ENCODE data around the gene EXOG.
A peak's percentile ranks its signal among the peaks of the same experiment; 100 is the strongest.

The EXOG gene

GRCh38 chr3:38496131-38496910, at the start of gene EXOG:
Gene EXOG, plus strand, starts transcription at chr3:38496340. Its CDS starts 28 bp downstream, at chr3:38496368.
- peak; percentile 94 for DNase-seq (ENCODE audit: low spot score)

GRCh38 chr3:38446812-38447211, 49.3 kb upstream of the EXOG start:
- DNase-seq (ENCODE audit: low spot score): no peak

- no peak for DNase-seq (ENCODE audit: low spot score)
Observed at GRCh38 chr3:38450853-38451252, 45.3 kb upstream of the EXOG start.

GRCh38 chr3:38453075-38453912, 42.8 kb upstream of the EXOG start, which contains the start of gene ACVR2B:
Gene ACVR2B, plus strand, starts transcription at chr3:38453890. Its CDS starts 433 bp downstream, at chr3:38454323.
- DNase-seq (ENCODE audit: low spot score): peak; percentile 81

- no peak for DNase-seq (ENCODE audit: low spot score)
Observed at GRCh38 chr3:38453913-38454177, 42.3 kb upstream of the EXOG start.

GRCh38 chr3:38454178-38454883, 41.8 kb upstream of the EXOG start:
- DNase-seq (ENCODE audit: low spot score): peak; percentile 46

- peak; percentile 82 for DNase-seq (ENCODE audit: low spot score)
Observed at GRCh38 chr3:38454884-38455638, 41.1 kb upstream of the EXOG start.

GRCh38 chr3:38455639-38456430, 40.3 kb upstream of the EXOG start:
- DNase-seq (ENCODE audit: low spot score): no peak

- no peak for DNase-seq (ENCODE audit: low spot score)
Observed at GRCh38 chr3:38457111-38458003, 38.8 kb upstream of the EXOG start.

GRCh38 chr3:38458796-38459498, 37.2 kb upstream of the EXOG start:
- no peak for DNase-seq (ENCODE audit: low spot score)

GRCh38 chr3:38459499-38460048, 36.6 kb upstream of the EXOG start:
- no peak for DNase-seq (ENCODE audit: low spot score)

GRCh38 chr3:38460377-38461270, 35.5 kb upstream of the EXOG start:
- DNase-seq (ENCODE audit: low spot score): no peak

- no peak for DNase-seq (ENCODE audit: low spot score)
Observed at GRCh38 chr3:38465588-38466154, 30.5 kb upstream of the EXOG start.

GRCh38 chr3:38468765-38469164, 27.4 kb upstream of the EXOG start:
- no peak for DNase-seq (ENCODE audit: low spot score)

- no peak for DNase-seq (ENCODE audit: low spot score)
Observed at GRCh38 chr3:38469852-38470251, 26.3 kb upstream of the EXOG start.

GRCh38 chr3:38471260-38471857, 24.8 kb upstream of the EXOG start:
- DNase-seq (ENCODE audit: low spot score): no peak

- no peak for DNase-seq (ENCODE audit: low spot score)
Observed at GRCh38 chr3:38472342-38472741, 23.8 kb upstream of the EXOG start.
